ENCODE measurements around the gene C1orf50.

- TF ChIP-seq EZH2phosphoT487 (IDR thresholded peaks at IDR 0.05; ENCODE audit: insufficient read depth, low read depth) (no peak), EZH2 (IDR thresholded peaks at IDR 0.05; ENCODE audit: insufficient read depth, poor library complexity, severe bottlenecking) (no peak)
Measured at GRCh38 chr1:42797414-42797813, 30.4 kb downstream of the C1orf50 start.
